22Rv1 (cell line): ENCODE data around the gene ADAT3.

ENCODE experiments used
- ZFX ChIP-seq: fragments of 450-650 bp; IDR thresholded peaks from 2 replicates; pipeline ENCODE4 v1.6.1; 2017; ENCODE audit warnings: antibody characterized with exemption, borderline replicate concordance
- TF ChIP-seq, protein P1 (sequence below): fragments of 450-650 bp; IDR thresholded peaks from 2 replicates; pipeline ENCODE4 v1.5.1; 2017; ENCODE audit warnings: mild to moderate bottlenecking

DNA sequence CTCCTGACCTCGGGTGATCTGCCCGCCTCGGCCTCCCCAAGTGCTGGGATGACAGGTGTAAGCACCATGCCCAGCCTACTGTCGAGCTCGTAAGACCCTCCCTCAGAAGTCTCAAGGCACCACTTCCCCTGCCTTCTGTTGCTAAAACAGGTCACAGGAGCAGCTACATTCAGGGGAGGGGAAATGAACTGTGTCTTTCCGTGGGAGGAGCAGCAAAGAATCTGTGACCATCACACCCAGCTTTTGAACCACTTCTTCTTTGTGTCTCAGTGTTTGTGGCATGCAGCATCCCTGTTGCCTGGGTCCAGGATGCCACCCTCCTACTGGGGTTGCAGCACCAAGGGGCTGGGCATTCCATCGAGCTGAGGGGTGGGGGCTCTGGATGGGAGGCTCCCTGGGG lies 28.0 kb downstream of the ADAT3 start:
- TF ChIP-seq, protein P1, sequence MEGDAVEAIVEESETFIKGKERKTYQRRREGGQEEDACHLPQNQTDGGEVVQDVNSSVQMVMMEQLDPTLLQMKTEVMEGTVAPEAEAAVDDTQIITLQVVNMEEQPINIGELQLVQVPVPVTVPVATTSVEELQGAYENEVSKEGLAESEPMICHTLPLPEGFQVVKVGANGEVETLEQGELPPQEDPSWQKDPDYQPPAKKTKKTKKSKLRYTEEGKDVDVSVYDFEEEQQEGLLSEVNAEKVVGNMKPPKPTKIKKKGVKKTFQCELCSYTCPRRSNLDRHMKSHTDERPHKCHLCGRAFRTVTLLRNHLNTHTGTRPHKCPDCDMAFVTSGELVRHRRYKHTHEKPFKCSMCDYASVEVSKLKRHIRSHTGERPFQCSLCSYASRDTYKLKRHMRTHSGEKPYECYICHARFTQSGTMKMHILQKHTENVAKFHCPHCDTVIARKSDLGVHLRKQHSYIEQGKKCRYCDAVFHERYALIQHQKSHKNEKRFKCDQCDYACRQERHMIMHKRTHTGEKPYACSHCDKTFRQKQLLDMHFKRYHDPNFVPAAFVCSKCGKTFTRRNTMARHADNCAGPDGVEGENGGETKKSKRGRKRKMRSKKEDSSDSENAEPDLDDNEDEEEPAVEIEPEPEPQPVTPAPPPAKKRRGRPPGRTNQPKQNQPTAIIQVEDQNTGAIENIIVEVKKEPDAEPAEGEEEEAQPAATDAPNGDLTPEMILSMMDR: no peak
- TF ChIP-seq ZFX: no peak
